Measurements from ENCODE around the gene MARCHF11. TPM values are rescaled to one million over a fixed set of nuclear protein-coding genes. Genes with fewer than 3 reads are reported as not detected.

The MARCHF11 gene
- polyA plus RNA-seq, 3 donors, result not detected

- no peaks in the 10 kb centered on the region for H3K79me2 ChIP-seq (ENCODE audit: insufficient read depth, low read length)
- no peak for TF ChIP-seq CTCF (IDR thresholded peaks at IDR 0.05)
- intact Hi-C loops (cut with micrococcal nuclease), result no loop called here
- H3K4me1 Mint-ChIP-seq, result no peaks in the 10 kb centered on the region
- no CpG with 5 or more reads among the region's 2 CpGs for WGBS (ENCODE audit: insufficient coverage)
- no peak overlapping the region for H3K9ac ChIP-seq (ENCODE audit: insufficient read depth, low read length, poor library complexity, severe bottlenecking)
- no peak overlapping the region for H3K4me3 ChIP-seq (replicated peaks in 1 of 3; ENCODE audit: low read depth in 2 of 3, low read length in 3 of 3)
- DNase-seq, result no peak
- no peaks in the 10 kb centered on the region for H3K36me3 Mint-ChIP-seq
- no peak overlapping the region for H3K27ac Mint-ChIP-seq
- H3K36me3 ChIP-seq (replicated peaks in 1 of 2; ENCODE audit: control insufficient read depth in 1 of 2, insufficient read depth in 2 of 2, low read length in 2 of 2), result no peaks in the 10 kb centered on the region
- peaks cover 0 to 5% of the 10 kb centered on the region in 2 donors for H3K9me3 ChIP-seq (replicated peaks in 1 of 2; ENCODE audit: control insufficient read depth in 1 of 2, insufficient read depth in 1 of 2, low read length in 2 of 2)
- H3K27me3 Mint-ChIP-seq (ENCODE audit: low read depth in 3 of 3), result peaks cover 0 to 3% (median 0%) of the 10 kb centered on the region in 3 donors
- no peak overlapping the region for H3K27ac ChIP-seq (ENCODE audit: low read depth in 1 of 2, low read length in 2 of 2)
- peaks cover 0 to 2% (median 0%) of the 10 kb centered on the region in 7 donors for H3K9me3 Mint-ChIP-seq
- no peaks in the 10 kb centered on the region for H4K20me1 ChIP-seq (ENCODE audit: insufficient read depth, low read length)
- no peak overlapping the region for H3K4me2 ChIP-seq (replicated peaks; ENCODE audit: extremely low read depth, low read length, poor library complexity, severe bottlenecking)
- H3K27me3 ChIP-seq (ENCODE audit: control insufficient read depth in 2 of 2, insufficient read depth in 2 of 2, low read length in 2 of 2), result no peaks in the 10 kb centered on the region
- H3K4me3 Mint-ChIP-seq, result no peak overlapping the region
- H3K4me1 ChIP-seq (ENCODE audit: control insufficient read depth in 1 of 2, insufficient read depth in 2 of 2, low read length in 2 of 2), result no peaks in the 10 kb centered on the region
- H2AFZ ChIP-seq (ENCODE audit: insufficient read depth, low read depth, low read length, poor library complexity, severe bottlenecking), result no peak overlapping the region
Observed at GRCh38 chr5:16072616-16073015, 107.0 kb downstream of the MARCHF11 start.

GRCh38 chr5:16067415-16067814 is 112.2 kb downstream of the MARCHF11 start:
- Mint-ChIP-seq H3K9me3 (peaks cover 0 to 8% (median 2%) of the 10 kb centered on the region in 7 donors), H3K4me1 (no peaks in the 10 kb centered on the region), H3K4me3 (no peak overlapping the region), H3K36me3 (no peaks in the 10 kb centered on the region), H3K27me3 (ENCODE audit: low read depth in 3 of 3) (peaks cover 0 to 3% (median 0%) of the 10 kb centered on the region in 3 donors), H3K27ac (no peak overlapping the region)
- Histone ChIP-seq H3K27me3 (ENCODE audit: control insufficient read depth in 2 of 2, insufficient read depth in 2 of 2, low read length in 2 of 2) (no peaks in the 10 kb centered on the region), H3K4me2 (replicated peaks; ENCODE audit: extremely low read depth, low read length, poor library complexity, severe bottlenecking) (no peak overlapping the region), H3K79me2 (ENCODE audit: insufficient read depth, low read length) (no peaks in the 10 kb centered on the region), H2AFZ (ENCODE audit: insufficient read depth, low read depth, low read length, poor library complexity, severe bottlenecking) (no peak overlapping the region), H3K4me3 (replicated peaks in 1 of 3; ENCODE audit: low read depth in 2 of 3, low read length in 3 of 3) (no peak overlapping the region), H3K4me1 (ENCODE audit: control insufficient read depth in 1 of 2, insufficient read depth in 2 of 2, low read length in 2 of 2) (no peaks in the 10 kb centered on the region), H3K36me3 (replicated peaks in 1 of 2; ENCODE audit: control insufficient read depth in 1 of 2, insufficient read depth in 2 of 2, low read length in 2 of 2) (no peaks in the 10 kb centered on the region), H3K9ac (ENCODE audit: insufficient read depth, low read length, poor library complexity, severe bottlenecking) (no peak overlapping the region), H4K20me1 (ENCODE audit: insufficient read depth, low read length) (no peaks in the 10 kb centered on the region), H3K27ac (ENCODE audit: low read depth in 1 of 2, low read length in 2 of 2) (no peak overlapping the region), H3K9me3 (replicated peaks in 1 of 2; ENCODE audit: control insufficient read depth in 1 of 2, insufficient read depth in 1 of 2, low read length in 2 of 2) (peaks cover 0 to 12% of the 10 kb centered on the region in 2 donors)
- 92% methylated on average over 4 of the region's 7 CpGs for WGBS (ENCODE audit: insufficient coverage)
- DNase-seq, result no peak
- intact Hi-C loops (cut with micrococcal nuclease), result no loop called here
- no peak for TF ChIP-seq CTCF (IDR thresholded peaks at IDR 0.05)
